22Rv1 (cell line): ENCODE data around the gene MFN2.

ENCODE experiments used
- H3K27ac ChIP-seq: fragments of 450-650 bp; 2 replicates; pipeline ENCODE4 v1.5.1; 2017
- CTCF ChIP-seq: fragments of 450-650 bp; IDR thresholded peaks from 2 replicates; pipeline ENCODE4 v1.5.1; 2017; ENCODE audit warnings: mild to moderate bottlenecking
- ZFX ChIP-seq: fragments of 450-650 bp; IDR thresholded peaks from 2 replicates; pipeline ENCODE4 v1.6.1; 2017; ENCODE audit warnings: antibody characterized with exemption, borderline replicate concordance

MFN2 gene

GRCh38 chr1:11985171-11985570 lies 4.9 kb downstream of the MFN2 start:
- TF ChIP-seq CTCF (no peak), ZFX (no peak)
- no peak overlapping the region for H3K27ac ChIP-seq

DNA sequence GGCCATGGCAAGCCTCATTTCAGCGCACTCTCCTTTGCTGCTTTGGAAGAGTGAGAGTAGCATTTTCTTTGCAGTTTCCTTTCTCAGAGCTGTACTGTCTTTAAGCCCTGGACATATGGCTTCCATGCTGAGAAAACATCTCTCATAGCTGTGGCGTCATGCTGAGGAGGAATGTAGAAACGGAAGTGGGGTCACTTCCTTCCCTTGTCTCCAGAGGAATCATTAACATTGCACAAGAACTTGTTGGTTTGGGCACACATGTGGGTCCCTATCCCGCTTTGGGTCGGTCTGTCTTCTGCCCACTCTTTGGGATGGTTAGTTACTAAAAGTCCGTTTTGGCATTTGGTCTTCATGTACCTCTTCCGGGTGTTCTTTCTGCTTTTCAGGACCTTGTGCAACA lies 5.6 kb downstream of the MFN2 start:
- H3K27ac ChIP-seq: no peak overlapping the region
- TF ChIP-seq ZFX: no peak
- no peak for TF ChIP-seq CTCF

GRCh38 chr1:11989669-11990068 lies 9.4 kb downstream of the MFN2 start:
- TF ChIP-seq CTCF (no peak), ZFX (no peak)
- no peak overlapping the region; the same call in 1 of the 2 replicates for H3K27ac ChIP-seq

DNA sequence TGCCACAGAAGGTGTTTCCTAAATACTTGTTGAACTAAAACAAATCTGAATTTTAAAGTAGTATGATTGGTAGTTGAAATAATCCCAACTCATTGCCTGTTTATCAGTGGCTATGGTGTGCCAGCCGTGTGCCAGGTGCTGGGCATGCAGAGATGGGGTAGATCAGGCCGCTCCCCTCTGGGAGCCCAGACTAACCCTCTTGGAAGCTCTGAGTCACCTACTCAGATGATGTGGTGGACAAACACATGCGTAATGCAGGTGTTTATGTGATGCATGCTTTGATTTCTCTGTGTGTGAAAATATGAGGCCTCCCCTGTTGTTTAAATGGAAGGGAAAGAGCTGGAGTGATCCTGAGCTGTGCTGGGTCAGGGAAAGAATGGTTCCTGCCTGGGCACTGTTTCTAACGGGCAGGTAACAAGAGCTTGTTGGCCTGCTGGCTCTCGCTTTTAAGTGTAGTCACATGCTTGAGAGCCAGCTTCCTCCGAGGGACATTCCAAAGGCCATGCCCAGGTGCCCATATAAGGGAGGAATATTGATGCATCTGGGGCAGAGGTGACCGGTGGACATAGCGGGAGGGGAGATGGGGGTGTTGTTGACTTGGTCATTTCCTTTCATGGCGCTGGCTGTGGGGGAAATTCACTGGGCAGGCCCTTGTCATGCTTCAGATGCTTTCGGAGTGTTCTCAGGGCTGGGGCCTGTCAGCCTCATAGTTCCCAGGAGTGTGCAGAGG lies 10.2 kb downstream of the MFN2 start:
- TF ChIP-seq CTCF (no peak), ZFX (no peak)
- peak overlapping the region; percentile 39; the same call in 1 of the 2 replicates for H3K27ac ChIP-seq

DNA sequence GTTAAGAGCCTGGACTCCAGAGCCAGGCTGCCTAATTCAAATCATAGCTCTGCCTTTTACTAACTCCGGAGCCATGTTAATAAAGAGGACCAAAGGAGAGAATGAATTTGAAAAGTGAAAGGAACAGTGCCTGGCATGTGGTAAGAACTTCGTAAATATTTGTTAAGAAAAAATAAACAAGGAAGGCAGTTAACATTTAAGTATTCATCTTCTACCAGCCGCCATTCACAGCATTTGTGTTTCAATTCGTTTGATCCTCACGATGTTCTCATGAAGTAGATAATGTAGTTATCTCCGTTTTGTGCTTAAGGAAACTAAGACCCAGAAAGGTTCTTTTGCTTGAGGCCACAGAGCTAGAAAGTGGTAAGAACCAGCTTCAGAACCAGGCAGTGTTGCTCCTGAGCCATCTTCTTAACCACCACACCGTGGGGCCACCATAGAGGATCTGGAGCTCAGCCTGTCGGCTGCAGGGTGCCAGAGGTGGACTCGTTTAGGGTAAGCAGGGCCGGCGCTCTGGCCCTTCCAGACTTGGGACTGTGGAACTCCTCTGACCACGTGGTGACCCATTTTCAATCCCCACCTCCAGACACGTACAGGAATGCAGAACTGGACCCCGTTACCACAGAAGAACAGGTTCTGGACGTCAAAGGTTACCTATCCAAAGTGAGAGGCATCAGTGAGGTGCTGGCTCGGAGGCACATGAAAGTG lies 11.9 kb downstream of the MFN2 start:
- TF ChIP-seq CTCF (no peak), ZFX (no peak)
- H3K27ac ChIP-seq: peak overlapping the region; percentile 39

DNA sequence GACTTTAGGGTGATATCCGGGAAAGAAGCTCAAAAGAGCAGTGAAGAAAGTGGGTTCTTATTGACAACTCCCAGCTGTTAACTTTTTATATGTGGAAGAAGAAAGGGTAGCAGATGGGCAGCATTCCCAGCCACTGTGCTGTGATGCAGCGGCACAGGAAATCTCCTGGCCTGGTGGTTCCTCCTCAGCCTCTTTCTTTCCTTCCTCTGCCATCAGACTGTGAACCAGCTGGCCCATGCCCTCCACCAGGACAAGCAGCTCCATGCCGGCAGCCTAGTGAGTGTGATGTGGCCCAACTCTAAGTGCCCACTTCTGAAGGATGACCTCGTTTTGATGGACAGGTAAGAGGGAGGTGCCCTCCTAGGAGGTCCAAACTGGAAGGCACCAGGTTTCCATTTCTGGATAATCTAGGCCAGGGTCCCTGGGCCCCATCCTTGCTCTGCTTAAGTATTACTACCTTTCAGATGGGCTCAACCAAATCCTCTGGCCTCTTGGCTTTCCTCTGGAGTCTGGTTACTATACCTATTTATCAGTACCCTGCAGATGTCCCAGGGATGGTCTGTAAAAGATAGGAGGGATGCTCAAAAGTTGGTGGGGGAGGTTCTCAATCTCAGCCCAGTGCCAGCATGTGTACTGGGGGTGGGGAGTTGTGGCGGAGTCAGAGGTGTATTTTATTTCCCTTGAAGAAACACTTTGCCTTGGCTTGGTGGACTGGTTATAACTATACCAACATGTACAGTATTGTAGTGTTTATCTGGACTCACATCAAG lies 17.0 kb downstream of the MFN2 start:
- no peak overlapping the region for H3K27ac ChIP-seq
- TF ChIP-seq CTCF: no peak

DNA sequence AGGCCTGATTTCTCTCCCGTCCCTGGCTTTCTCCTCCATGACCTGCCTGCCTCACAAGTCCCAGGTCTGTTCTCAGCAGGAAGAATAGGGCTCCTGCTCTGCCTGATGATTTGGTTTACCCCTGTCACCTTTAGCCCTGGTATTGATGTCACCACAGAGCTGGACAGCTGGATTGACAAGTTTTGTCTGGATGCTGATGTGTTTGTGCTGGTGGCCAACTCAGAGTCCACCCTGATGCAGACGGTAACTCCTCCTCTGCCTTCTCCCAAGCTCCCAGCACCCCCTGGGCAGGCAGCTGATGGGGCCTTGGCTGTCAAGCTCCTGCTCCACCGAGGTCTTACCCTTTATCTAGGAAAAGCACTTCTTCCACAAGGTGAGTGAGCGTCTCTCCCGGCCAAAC lies 18.4 kb downstream of the MFN2 start:
- no peak for TF ChIP-seq CTCF
- TF ChIP-seq ZFX: no peak
- H3K27ac ChIP-seq: no peak overlapping the region
